Measurements from ENCODE around the gene FHOD3. TPM values are rescaled to one million over a fixed set of nuclear protein-coding genes. Genes with fewer than 3 reads are reported as not detected.

FHOD3 gene
- total RNA-seq, 1 experiment from 2014 or later = 2.9 TPM

- H3K9me3 Mint-ChIP-seq (ENCODE audit: low read depth, unreplicated experiment) = peaks cover 3% of the 10 kb centered on the region
- no peak overlapping the region for H3K27ac Mint-ChIP-seq (ENCODE audit: unreplicated experiment)
- no peak overlapping the region for H3K4me3 Mint-ChIP-seq (ENCODE audit: low read depth, unreplicated experiment)
- no peak for TF ChIP-seq CTCF (IDR thresholded peaks at IDR 0.05; ENCODE audit: unreplicated experiment)
- CTCF ChIA-PET = no interaction called here
- no peaks in the 10 kb centered on the region for H3K36me3 Mint-ChIP-seq (ENCODE audit: insufficient read depth, unreplicated experiment)
- no TSS peak for BruUV-seq (replicated peaks)
- H3K27me3 Mint-ChIP-seq (ENCODE audit: unreplicated experiment) = peaks cover 40% of the 10 kb centered on the region
- H3K4me1 Mint-ChIP-seq (ENCODE audit: low read depth, unreplicated experiment) = peaks cover 19% of the 10 kb centered on the region
- intact Hi-C loops (cut with micrococcal nuclease; ENCODE audit: unreplicated experiment) = no loop called here
- DNase-seq = no peak
Measured at GRCh38 chr18:36375118-36375517, 77.6 kb downstream of the FHOD3 start.

- intact Hi-C loops (cut with micrococcal nuclease; ENCODE audit: unreplicated experiment) = no loop called here
- peaks cover 19% of the 10 kb centered on the region for H3K4me1 Mint-ChIP-seq (ENCODE audit: low read depth, unreplicated experiment)
- no peak overlapping the region for H3K27ac Mint-ChIP-seq (ENCODE audit: unreplicated experiment)
- no peak overlapping the region for H3K4me3 Mint-ChIP-seq (ENCODE audit: low read depth, unreplicated experiment)
- H3K9me3 Mint-ChIP-seq (ENCODE audit: low read depth, unreplicated experiment) = no peaks in the 10 kb centered on the region
- peaks cover 44% of the 10 kb centered on the region for H3K27me3 Mint-ChIP-seq (ENCODE audit: unreplicated experiment)
- no peaks in the 10 kb centered on the region for H3K36me3 Mint-ChIP-seq (ENCODE audit: insufficient read depth, unreplicated experiment)
- CTCF ChIA-PET = no interaction called here
- no peak for DNase-seq
- no peak for TF ChIP-seq CTCF (IDR thresholded peaks at IDR 0.05; ENCODE audit: unreplicated experiment)
- BruUV-seq (replicated peaks) = no TSS peak
Measured at GRCh38 chr18:36376361-36376760, 78.8 kb downstream of the FHOD3 start.

GRCh38 chr18:36377626-36378025 is 80.1 kb downstream of the FHOD3 start:
- BruUV-seq (replicated peaks) = no TSS peak
- Mint-ChIP-seq H3K4me1 (ENCODE audit: low read depth, unreplicated experiment) (peaks cover 13% of the 10 kb centered on the region), H3K36me3 (ENCODE audit: insufficient read depth, unreplicated experiment) (no peaks in the 10 kb centered on the region), H3K27ac (ENCODE audit: unreplicated experiment) (no peak overlapping the region), H3K4me3 (ENCODE audit: low read depth, unreplicated experiment) (no peak overlapping the region), H3K27me3 (ENCODE audit: unreplicated experiment) (peaks cover 53% of the 10 kb centered on the region), H3K9me3 (ENCODE audit: low read depth, unreplicated experiment) (no peaks in the 10 kb centered on the region)
- no peak for DNase-seq
- intact Hi-C loops (cut with micrococcal nuclease; ENCODE audit: unreplicated experiment) = no loop called here
- no peak for TF ChIP-seq CTCF (IDR thresholded peaks at IDR 0.05; ENCODE audit: unreplicated experiment)
- CTCF ChIA-PET = no interaction called here

- no peaks in the 10 kb centered on the region for H3K36me3 Mint-ChIP-seq (ENCODE audit: insufficient read depth, unreplicated experiment)
- CTCF ChIA-PET = no interaction called here
- H3K27ac Mint-ChIP-seq (ENCODE audit: unreplicated experiment) = no peak overlapping the region
- TF ChIP-seq CTCF (IDR thresholded peaks at IDR 0.05; ENCODE audit: unreplicated experiment) = no peak
- no peaks in the 10 kb centered on the region for H3K9me3 Mint-ChIP-seq (ENCODE audit: low read depth, unreplicated experiment)
- no TSS peak for BruUV-seq (replicated peaks)
- no peak for DNase-seq
- peaks cover 53% of the 10 kb centered on the region for H3K27me3 Mint-ChIP-seq (ENCODE audit: unreplicated experiment)
- H3K4me3 Mint-ChIP-seq (ENCODE audit: low read depth, unreplicated experiment) = no peak overlapping the region
- peaks cover 7% of the 10 kb centered on the region for H3K4me1 Mint-ChIP-seq (ENCODE audit: low read depth, unreplicated experiment)
- intact Hi-C loops (cut with micrococcal nuclease; ENCODE audit: unreplicated experiment) = no loop called here
Measured at GRCh38 chr18:36378205-36378604, 80.7 kb downstream of the FHOD3 start.
